Measurements from ENCODE around the gene PDXK. TPM values are rescaled to one million over a fixed set of nuclear protein-coding genes. Genes with fewer than 3 reads are reported as not detected.

The PDXK gene
- total and polyA plus RNA-seq, 2 of the 13 experiments (the other 11 are each of a cell fraction or from before 2014, with no cell fraction given) = 114 to 184 TPM

- TF ChIP-seq JUND (CRISPR knock-in tag; IDR thresholded peaks at IDR 0.05) (no peak), PAF1 (CRISPR knock-in tag; IDR thresholded peaks at IDR 0.05) (no peak), HMGXB3 (CRISPR knock-in tag; IDR thresholded peaks at IDR 0.05; ENCODE audit: borderline replicate concordance) (0 out of 2 replicates have a peak, but pooled peaks have one; percentile 14), ZNF839 (CRISPR knock-in tag; IDR thresholded peaks at IDR 0.05; ENCODE audit: borderline replicate concordance) (no peak), TAF15 (IDR thresholded peaks at IDR 0.05; ENCODE audit: low read depth, low read length, poor library complexity, severe bottlenecking) (no peak), MLLT10 (CRISPR knock-in tag; IDR thresholded peaks at IDR 0.05) (no peak), ZNF331 (CRISPR knock-in tag; IDR thresholded peaks at IDR 0.05) (peak; percentile 44), AFF4 (CRISPR knock-in tag; IDR thresholded peaks at IDR 0.05) (no peak), NR1H2 (CRISPR knock-in tag; IDR thresholded peaks at IDR 0.05; ENCODE audit: borderline replicate concordance, low read depth) (no peak), MNT (IDR thresholded peaks at IDR 0.05) (no peak), ZNF501 (CRISPR knock-in tag; IDR thresholded peaks at IDR 0.05) (peak; percentile 29; the same call in 1 of the 2 replicates), RNF219 (CRISPR knock-in tag; IDR thresholded peaks at IDR 0.05) (no peak), ZNF263 (CRISPR knock-in tag; IDR thresholded peaks at IDR 0.05) (peak; percentile 50), POLR2A (IDR thresholded peaks at IDR 0.05; ENCODE audit: insufficient read depth in 1 of 2, low read depth in 2 of 2, low read length in 2 of 2) (peak in 1 of 2 experiments; percentile 64; a peak in 2 of 4 replicates), ZNF703 (CRISPR knock-in tag; IDR thresholded peaks at IDR 0.05; ENCODE audit: borderline replicate concordance) (no peak), ASH2L (IDR thresholded peaks at IDR 0.05; ENCODE audit: insufficient read length, low read depth, low read length) (peak; percentile 46)
Measured at GRCh38 chr21:43718872-43719747, at the start of gene PDXK (continued).

Data from HepG2 (cell line).